CD4-positive, alpha-beta T cell (primary cell): Measurements from ENCODE around the gene HSD3B7. TPM values are rescaled to one million over a fixed set of nuclear protein-coding genes. Genes with fewer than 3 reads are reported as not detected.

Source experiments
- ATAC-seq: fragments of 200-7000 bp; cut with Tn5 transposase; one replicate; pipeline ENCODE4 v1.10.0; 2022; ENCODE audit warnings: mild to moderate bottlenecking; ENCODE audit not compliant: poor library complexity
- CTCF ChIA-PET: fragments of 350-600 bp; sonication (Branson Sonifier 250); formaldehyde crosslinking; loops from one replicate; lab custom pipeline; 2021; ENCODE audit warnings: antibody characterized with exemption, inconsistent platforms; lab: Charles Lee
- POLR2A ChIA-PET: fragments of 350-600 bp; sonication (Branson Sonifier 250); formaldehyde crosslinking; loops from one replicate; lab custom pipeline; 2021; ENCODE audit warnings: antibody characterized with exemption, inconsistent platforms; lab: Charles Lee
- DNase-seq, 14 experiments: peaks; one replicate each; pipeline ENCODE4 v3.0.0-alpha.2; 2013 to 2020; ENCODE audit warnings: mixed read lengths in 2 of 14
- H3K27ac ChIP-seq, 2 donors: one replicate each; pipeline versions ENCODE4 v1.5.1 to v1.7.0; 2013; ENCODE audit warnings: low read length in 2 of 2, low read depth in 1 of 2, mild to moderate bottlenecking in 1 of 2
- H3K27me3 ChIP-seq, 2 experiments: 1 replicate in 1 of 2; 2 replicates in 1 of 2; pipeline versions ENCODE4 v1.6.1 to v1.7.0; 2013; ENCODE audit warnings: low read length in 2 of 2, control low read depth in 1 of 2, mild to moderate bottlenecking in 1 of 2, moderate library complexity in 1 of 2; ENCODE audit not compliant: insufficient read depth in 2 of 2, control insufficient read depth in 1 of 2
- H3K36me3 ChIP-seq: one replicate; pipeline ENCODE4 v1.6.1; 2013; ENCODE audit warnings: low read length, control low read depth; ENCODE audit not compliant: insufficient read depth
- H3K4me1 ChIP-seq: one replicate; pipeline ENCODE4 v1.6.1; 2013; ENCODE audit warnings: low read length, control low read depth; ENCODE audit not compliant: insufficient read depth
- H3K4me3 ChIP-seq: one replicate; pipeline ENCODE4 v1.5.1; 2013; ENCODE audit warnings: mild to moderate bottlenecking, low read length, moderate library complexity
- H3K9me3 ChIP-seq, 2 experiments: 1 replicate in 1 of 2; 2 replicates in 1 of 2; pipeline versions ENCODE4 v1.6.1 to v1.7.0; 2013; ENCODE audit warnings: low read length in 2 of 2, mild to moderate bottlenecking in 2 of 2, control low read depth in 1 of 2, moderate library complexity in 1 of 2; ENCODE audit not compliant: control insufficient read depth in 1 of 2, insufficient read depth in 1 of 2
- H3K27ac Mint-ChIP-seq: one replicate; pipeline ENCODE4 v1.8.0; 2020; ENCODE audit warnings: mixed read lengths
- H3K27me3 Mint-ChIP-seq: one replicate; pipeline ENCODE4 v1.8.0; 2021; ENCODE audit warnings: mixed read lengths
- H3K36me3 Mint-ChIP-seq: one replicate; pipeline ENCODE4 v1.8.0; 2021; ENCODE audit warnings: low read depth, mixed read lengths
- H3K4me1 Mint-ChIP-seq: one replicate; pipeline ENCODE4 v1.8.0; 2021; ENCODE audit warnings: low read depth, mixed read lengths
- H3K4me3 Mint-ChIP-seq: one replicate; pipeline ENCODE4 v1.8.0; 2020; ENCODE audit warnings: mild to moderate bottlenecking, mixed read lengths
- H3K9me3 Mint-ChIP-seq: one replicate; pipeline ENCODE4 v1.8.0; 2020; ENCODE audit warnings: mixed read lengths
- CTCF ChIP-seq: fragments of 200-600 bp; IDR thresholded peaks from one replicate; pipeline ENCODE4 v1.8.0; 2022; ENCODE audit warnings: antibody characterized with exemption, mild to moderate bottlenecking
- intact Hi-C, 2 experiments: fragments of 100-400 bp; cut with DNase I in 1 of 2; cut with micrococcal nuclease in 1 of 2; formaldehyde crosslinking; loops; one replicate each; pipeline versions ENCODE4 v1.15.1 to v1.9.0; 2023 to 2025; cut with DNase I, micrococcal nuclease
- total RNA-seq, 174 experiments: library from RNA in 2 of 174; stranded (reverse) in 2 of 174; gene quantifications; one replicate each; pipeline ENCODE4 v1.2.3 and lab custom pipeline; 2021 to 2026

Gene HSD3B7
- total RNA-seq, 2 experiments from 2014 or later, result 0.11 TPM; not detected in 1

GRCh38 chr16:31033709-31034492 is 48.9 kb downstream of the HSD3B7 start:
- intact Hi-C loops, result loop anchor here (1.0 to 5.0 kb wide), 9 partner anchors 37 to 148 kb away; partner anchors contain the start of genes FBXL19 (in 1 of the 2), FUS (in 1 of the 2), HSD3B7 (in 1 of the 2) and SETD1A (in 1 of the 2)
- peak overlapping the region; percentile 95 for H3K4me3 ChIP-seq
- H3K27ac ChIP-seq, result peak overlapping the region; percentile 93 to 96
- H3K36me3 ChIP-seq, result peaks cover 36% of the 10 kb centered on the region
- ATAC-seq (peak; percentile 43), DNase-seq (peak; percentile 76 to 93 (median 84))
- CTCF ChIA-PET, result interaction anchor here (1.1 to 2.4 kb wide), 4 partner anchors 40 to 108 kb away, joined by 3 to 6 read pairs (median 4); partner anchors contain the start of genes HSD3B7, ZNF646 and ZNF668
- POLR2A ChIA-PET, result interaction anchor here (0.6 to 4.7 kb wide), 8 partner anchors 34 to 426 kb away, joined by 3 to 41 read pairs (median 4); partner anchors contain the start of genes ARMC5, FUS, KAT8 and ZNF646
- no peaks in the 10 kb centered on the region for H3K27me3 ChIP-seq
- Mint-ChIP-seq H3K36me3 (peaks cover 37% of the 10 kb centered on the region), H3K9me3 (no peaks in the 10 kb centered on the region), H3K4me1 (peaks cover 27% of the 10 kb centered on the region), H3K4me3 (peak overlapping the region; percentile 97), H3K27ac (peak overlapping the region; percentile 83), H3K27me3 (no peaks in the 10 kb centered on the region)
- H3K9me3 ChIP-seq, result no peaks in the 10 kb centered on the region
- TF ChIP-seq CTCF, result no peak
- H3K4me1 ChIP-seq, result peaks cover 26% of the 10 kb centered on the region

DNA sequence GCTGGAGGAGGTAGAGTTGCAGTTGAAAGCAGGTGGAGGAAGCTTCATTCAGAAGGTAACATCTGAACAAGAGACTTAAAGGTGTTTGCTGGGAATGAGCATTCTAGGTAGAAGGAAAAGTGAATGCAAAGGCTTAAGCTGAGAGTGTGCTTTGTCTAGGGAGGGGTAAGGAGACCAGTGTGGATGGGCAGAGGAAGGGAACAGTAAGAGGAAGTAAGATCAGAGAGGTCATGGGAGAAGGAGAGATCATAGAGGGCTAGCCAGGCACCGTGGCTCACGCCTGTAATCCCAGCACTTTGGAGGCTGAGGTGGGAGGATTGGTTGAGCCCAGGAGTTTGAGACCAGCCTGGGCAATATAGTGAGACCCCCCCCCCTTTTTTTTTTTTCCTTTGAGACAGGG is 51.7 kb downstream of the HSD3B7 start:
- Histone ChIP-seq H3K27me3 (no peaks in the 10 kb centered on the region), H3K9me3 (no peaks in the 10 kb centered on the region), H3K36me3 (peaks cover 50% of the 10 kb centered on the region), H3K27ac (no peak overlapping the region), H3K4me3 (no peak overlapping the region), H3K4me1 (peaks cover 26% of the 10 kb centered on the region)
- ATAC-seq (no peak), DNase-seq (no peak)
- Mint-ChIP-seq H3K4me3 (peak overlapping the region; percentile 13), H3K9me3 (no peaks in the 10 kb centered on the region), H3K27ac (no peak overlapping the region), H3K27me3 (no peaks in the 10 kb centered on the region), H3K4me1 (peaks cover 26% of the 10 kb centered on the region), H3K36me3 (peaks cover 59% of the 10 kb centered on the region)
- ChIA-PET POLR2A (interaction anchor here (4.7 kb wide), 1 partner anchor 37 kb away, joined by 41 read pairs; the partner anchor contains the start of genes ZNF646 and ZNF668), CTCF (no interaction called here)
- intact Hi-C loops, result no loop called here
- no peak for TF ChIP-seq CTCF

Other genes with a start within 250 kb of the HSD3B7 start
- 10 to 100 TPM; 24.8 to 25.2 TPM for gene PHKG2, start 236.8 kb upstream of the HSD3B7 start, total RNA-seq
- gene CFAP119, start 223.1 kb upstream of the HSD3B7 start, total RNA-seq, result 1 to 10 TPM; 1.7 to 2.2 TPM
- gene RNF40, start 222.9 kb upstream of the HSD3B7 start, total RNA-seq, result 10 to 100 TPM; 63.0 to 65.2 TPM
- 1 to 10 TPM; 1.6 to 1.7 TPM for gene ZNF629, start 198.0 kb upstream of the HSD3B7 start, total RNA-seq
- gene BCL7C, start 91.1 kb upstream of the HSD3B7 start, total RNA-seq, result 10 to 100 TPM; 17.8 to 19.1 TPM
- gene CTF1, start 88.6 kb upstream of the HSD3B7 start, total RNA-seq, result under 1 TPM in 1 of 2 experiments, not detected in 1; 0.20 TPM
- gene FBXL19, start 61.6 kb upstream of the HSD3B7 start, total RNA-seq, result 1 to 10 TPM; 7.5 to 8.9 TPM
- gene ORAI3, start 36.1 kb upstream of the HSD3B7 start, total RNA-seq, result 1 to 10 TPM; 3.0 to 4.5 TPM
- gene SETD1A, start 27.5 kb upstream of the HSD3B7 start, total RNA-seq, result 10 to 100 TPM; 40.1 to 41.2 TPM
- gene STX1B, start 25.4 kb downstream of the HSD3B7 start, total RNA-seq, result 1 to 10 TPM; 2.9 to 3.1 TPM
- 10 to 100 TPM; 54.1 to 55.2 TPM for gene STX4, start 48.4 kb downstream of the HSD3B7 start, total RNA-seq
- gene ZNF668, start 89.0 kb downstream of the HSD3B7 start, total RNA-seq, result 1 to 10 TPM; 4.5 to 6.0 TPM
- gene ZNF646, start 89.2 kb downstream of the HSD3B7 start, total RNA-seq, result 10 to 100 TPM; 14.3 to 16.6 TPM
- 1 to 10 TPM; 3.5 to 3.9 TPM for gene PRSS53, start 103.7 kb downstream of the HSD3B7 start, total RNA-seq
- 10 to 100 TPM; 19.0 to 19.2 TPM for gene VKORC1, start 109.6 kb downstream of the HSD3B7 start, total RNA-seq
- 1 to 10 TPM; 4.3 to 5.8 TPM for gene BCKDK, start 123.2 kb downstream of the HSD3B7 start, total RNA-seq
- gene KAT8, start 132.5 kb downstream of the HSD3B7 start, total RNA-seq, result 100 to 1,000 TPM; 114 to 124 TPM
- gene PRSS8, start 150.5 kb downstream of the HSD3B7 start, total RNA-seq, result not detected
- gene PRSS36, start 164.9 kb downstream of the HSD3B7 start, total RNA-seq, result under 1 TPM; 0.33 to 0.56 TPM
- 100 to 1,000 TPM; 699 to 733 TPM for gene FUS, start 194.9 kb downstream of the HSD3B7 start, total RNA-seq
- gene PYCARD, start 217.6 kb downstream of the HSD3B7 start, total RNA-seq, result 1 to 10 TPM; 8.1 to 8.5 TPM
- under 1 TPM in 1 of 2 experiments, not detected in 1; 0.17 TPM for gene TRIM72, start 228.9 kb downstream of the HSD3B7 start, total RNA-seq
- not detected for gene PYDC1, start 231.9 kb downstream of the HSD3B7 start, total RNA-seq